IgD-negative memory B cell (primary cell): ENCODE results near the gene MYO3B. TPM values are rescaled to one million over a fixed set of nuclear protein-coding genes. Genes with fewer than 3 reads are reported as not detected.
"Not testable (repeated sequence)": the region's sequence is repeated elsewhere in the genome, so short reads cannot be mapped to it uniquely, and the experiment has no call there.

Experiments used
- H3K27ac Mint-ChIP-seq, 3 donors: one replicate each; pipeline ENCODE4 v1.8.0; 2020 to 2022; ENCODE audit warnings: mild to moderate bottlenecking in 3 of 3, mixed read lengths in 3 of 3, moderate library complexity in 1 of 3
- H3K27me3 Mint-ChIP-seq: one replicate; pipeline ENCODE4 v1.8.0; 2021; ENCODE audit warnings: mixed read lengths
- H3K36me3 Mint-ChIP-seq: one replicate; pipeline ENCODE4 v1.8.0; 2020; ENCODE audit warnings: mild to moderate bottlenecking, mixed read lengths
- H3K4me1 Mint-ChIP-seq, 3 donors: one replicate each; pipeline ENCODE4 v1.8.0; 2020 to 2022; ENCODE audit warnings: mixed read lengths in 3 of 3, mild to moderate bottlenecking in 1 of 3
- H3K4me3 Mint-ChIP-seq, 4 donors: one replicate each; pipeline ENCODE4 v1.8.0; 2020 to 2022; ENCODE audit warnings: mild to moderate bottlenecking in 4 of 4, mixed read lengths in 4 of 4, moderate library complexity in 3 of 4
- H3K9me3 Mint-ChIP-seq, 3 donors: one replicate each; pipeline ENCODE4 v1.8.0; 2020 to 2021; ENCODE audit warnings: mixed read lengths in 3 of 3, mild to moderate bottlenecking in 1 of 3
- polyA plus RNA-seq: library from polyadenylated mRNA; unstranded; fragments of 300-500 nt; fragmentation: Illumina TruSeq; gene quantifications from one replicate; pipeline ENCODE4 v1.2.3, GENCODE V29; 2021

The MYO3B gene
- polyA plus RNA-seq, 1 donor from 2014 or later, result 0.23 TPM

GRCh38 chr2:170465241-170465640, 287.3 kb downstream of the MYO3B start:
- no peak overlapping the region for H3K4me3 Mint-ChIP-seq
- no peak overlapping the region for H3K27ac Mint-ChIP-seq
- H3K27me3 Mint-ChIP-seq, result no peaks in the 10 kb centered on the region
- no peaks in the 10 kb centered on the region for H3K4me1 Mint-ChIP-seq
- H3K9me3 Mint-ChIP-seq, result peaks cover 0 to 6% (median 0%) of the 10 kb centered on the region in 3 donors
- no peaks in the 10 kb centered on the region for H3K36me3 Mint-ChIP-seq

- H3K9me3 Mint-ChIP-seq, result peaks cover 0 to 7% (median 0%) of the 10 kb centered on the region in 3 donors
- no peak overlapping the region for H3K4me3 Mint-ChIP-seq
- no peaks in the 10 kb centered on the region for H3K4me1 Mint-ChIP-seq
- H3K27ac Mint-ChIP-seq, result no peak overlapping the region
- H3K36me3 Mint-ChIP-seq, result no peaks in the 10 kb centered on the region
- H3K27me3 Mint-ChIP-seq, result no peaks in the 10 kb centered on the region
Measured at GRCh38 chr2:170466632-170467031, 288.7 kb downstream of the MYO3B start.

DNA sequence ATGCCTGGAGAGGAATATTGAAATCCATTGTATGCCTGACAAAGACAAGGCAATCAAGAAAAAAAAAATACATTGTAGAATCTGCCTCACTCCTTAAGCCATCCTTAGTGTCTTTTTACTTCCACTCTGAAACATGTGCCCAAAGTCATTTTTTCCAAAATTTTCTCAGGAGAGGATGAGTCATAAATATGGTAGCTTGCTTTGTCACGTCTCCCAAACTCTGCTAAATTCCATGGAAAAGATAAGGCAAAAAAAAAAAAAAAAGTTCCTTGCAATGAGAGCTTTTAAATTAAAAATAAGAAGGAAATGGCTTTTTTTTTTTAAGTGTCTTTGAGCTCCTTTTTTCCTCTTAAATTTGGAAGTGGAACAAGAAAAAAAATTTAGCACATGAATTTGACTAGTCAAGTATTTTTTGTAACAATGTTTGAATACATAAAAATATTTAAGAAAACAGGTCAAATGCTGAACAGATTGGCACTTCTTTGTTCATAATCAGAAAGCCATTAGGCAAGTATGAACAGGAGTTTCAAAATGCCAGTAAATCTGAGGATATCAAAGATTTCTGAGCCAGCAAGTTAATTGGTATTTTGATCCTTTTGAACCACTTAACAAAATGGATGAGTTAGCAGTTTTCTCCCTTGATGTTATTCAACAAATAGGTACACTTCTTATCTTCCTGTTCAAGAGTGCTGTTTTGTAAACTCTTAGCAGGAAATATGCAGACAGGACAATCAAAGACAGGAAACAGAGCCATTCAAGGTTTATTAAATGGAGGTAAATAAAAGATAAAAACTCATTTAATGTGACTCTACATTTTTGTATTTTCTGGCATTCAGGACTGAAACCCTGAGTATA, 289.8 kb downstream of the MYO3B start:
- no peaks in the 10 kb centered on the region for H3K27me3 Mint-ChIP-seq
- peaks cover 0 to 7% (median 0%) of the 10 kb centered on the region in 3 donors for H3K9me3 Mint-ChIP-seq
- no peaks in the 10 kb centered on the region for H3K4me1 Mint-ChIP-seq
- H3K27ac Mint-ChIP-seq, result no peak overlapping the region
- H3K36me3 Mint-ChIP-seq, result no peaks in the 10 kb centered on the region
- no peak overlapping the region for H3K4me3 Mint-ChIP-seq

DNA sequence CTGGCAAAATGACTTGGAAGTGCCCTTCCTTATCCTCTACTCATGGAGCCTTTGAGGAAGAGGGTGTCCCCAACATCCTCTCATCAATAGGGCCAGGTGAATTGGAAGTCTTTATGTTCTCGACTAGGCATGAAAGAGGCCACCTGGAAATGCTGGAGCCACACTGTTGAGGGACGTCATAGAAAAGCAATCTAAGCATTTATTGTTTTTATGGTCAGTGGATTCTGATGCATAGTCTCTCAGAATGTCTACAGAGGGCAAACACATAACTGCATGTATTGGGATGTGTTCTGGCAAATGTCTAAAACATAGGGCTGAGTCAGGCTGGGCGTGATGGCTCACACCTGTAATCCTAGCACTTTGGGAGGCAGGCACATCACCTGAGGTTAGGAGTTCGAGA, 290.6 kb downstream of the MYO3B start:
- Mint-ChIP-seq H3K4me3 (no peak overlapping the region), H3K27ac (no peak overlapping the region), H3K4me1 (no peaks in the 10 kb centered on the region), H3K36me3 (no peaks in the 10 kb centered on the region), H3K9me3 (peaks cover 0 to 7% (median 0%) of the 10 kb centered on the region in 3 donors), H3K27me3 (no peaks in the 10 kb centered on the region)

GRCh38 chr2:170472498-170472897, 294.6 kb downstream of the MYO3B start:
- H3K27ac Mint-ChIP-seq, H3K36me3 Mint-ChIP-seq, H3K9me3 Mint-ChIP-seq, H3K4me1 Mint-ChIP-seq, H3K4me3 Mint-ChIP-seq, H3K27me3 Mint-ChIP-seq: not testable (repeated sequence)

- Mint-ChIP-seq H3K27me3 (peaks cover 1% of the 10 kb centered on the region), H3K36me3 (no peaks in the 10 kb centered on the region), H3K9me3 (peaks cover 0 to 2% (median 0%) of the 10 kb centered on the region in 3 donors), H3K27ac (no peak overlapping the region), H3K4me3 (no peak overlapping the region), H3K4me1 (no peaks in the 10 kb centered on the region)
Measured at GRCh38 chr2:170475878-170476277, 297.9 kb downstream of the MYO3B start.

GRCh38 chr2:170477630-170478029, 299.7 kb downstream of the MYO3B start:
- H3K36me3 Mint-ChIP-seq, result no peaks in the 10 kb centered on the region
- no peak overlapping the region for H3K4me3 Mint-ChIP-seq
- H3K27me3 Mint-ChIP-seq, result peaks cover 1% of the 10 kb centered on the region
- H3K27ac Mint-ChIP-seq, result no peak overlapping the region
- H3K4me1 Mint-ChIP-seq, result no peaks in the 10 kb centered on the region
- H3K9me3 Mint-ChIP-seq, result peaks cover 0 to 2% (median 0%) of the 10 kb centered on the region in 3 donors

GRCh38 chr2:170481201-170481600, 303.3 kb downstream of the MYO3B start:
- Mint-ChIP-seq H3K36me3 (no peaks in the 10 kb centered on the region), H3K4me1 (no peaks in the 10 kb centered on the region), H3K27ac (no peak overlapping the region), H3K4me3 (no peak overlapping the region), H3K27me3 (no peaks in the 10 kb centered on the region), H3K9me3 (no peaks in the 10 kb centered on the region)

DNA sequence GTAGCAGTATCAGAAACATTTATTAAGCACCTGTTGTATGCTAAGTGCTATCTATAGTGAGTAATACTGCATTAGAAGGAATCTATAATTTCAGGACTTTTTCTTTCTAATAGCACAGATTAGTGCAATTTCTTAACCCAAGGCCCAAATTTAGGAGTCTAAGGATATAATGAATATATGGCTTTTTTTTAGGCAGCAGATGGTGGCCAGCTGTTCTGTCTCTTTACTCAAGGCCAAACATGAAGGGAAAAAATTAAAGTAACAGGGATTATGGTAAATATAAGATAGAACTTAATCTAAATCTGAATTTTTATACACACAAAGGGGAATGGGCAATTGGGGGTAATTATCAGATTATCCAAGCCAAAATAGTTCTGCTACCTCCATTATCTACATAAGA, 306.6 kb downstream of the MYO3B start:
- H3K27me3 Mint-ChIP-seq, result no peaks in the 10 kb centered on the region

DNA sequence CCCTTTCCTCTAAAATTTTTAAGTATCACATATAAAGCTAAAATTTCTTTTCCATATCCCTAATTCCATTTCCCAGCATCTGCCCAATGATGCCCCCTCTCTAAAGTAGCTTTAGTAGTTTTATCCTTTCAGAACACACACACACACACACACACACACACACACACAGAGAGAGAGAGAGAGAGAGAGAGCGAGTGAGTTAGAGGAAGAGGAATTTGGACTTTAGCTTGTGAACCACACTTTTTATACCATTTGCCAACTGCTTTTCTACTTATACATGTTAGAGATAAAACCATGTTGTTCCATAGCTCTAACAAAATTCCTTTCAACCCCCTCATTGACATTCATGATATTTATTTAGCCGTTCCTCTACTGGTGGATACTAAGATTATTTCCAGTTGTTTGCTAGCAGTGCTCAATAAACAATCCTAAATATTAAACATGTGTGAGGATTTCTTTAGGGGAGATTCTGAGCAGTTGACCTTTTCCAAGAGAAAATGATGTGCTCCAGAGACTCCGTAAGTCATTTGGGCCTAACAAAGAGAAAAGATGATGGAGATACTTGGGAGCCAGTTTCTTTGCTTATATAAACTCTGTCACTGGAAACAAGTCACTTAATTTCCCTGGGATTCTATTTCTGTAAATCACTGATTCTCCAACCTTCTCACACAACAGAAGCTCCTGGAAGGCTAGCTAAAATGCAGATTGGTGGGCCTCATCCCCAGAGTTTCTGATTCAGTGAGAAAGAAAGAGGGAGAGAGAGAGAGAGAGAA, 307.5 kb downstream of the MYO3B start:
- no peaks in the 10 kb centered on the region for H3K4me1 Mint-ChIP-seq
- H3K27me3 Mint-ChIP-seq, result no peaks in the 10 kb centered on the region
- no peaks in the 10 kb centered on the region for H3K36me3 Mint-ChIP-seq
- H3K27ac Mint-ChIP-seq, result peak overlapping the region in 1 of 3 donors; percentile 25
- no peaks in the 10 kb centered on the region for H3K9me3 Mint-ChIP-seq
- no peak overlapping the region for H3K4me3 Mint-ChIP-seq

More for the DNA sequence above, 306.6 kb downstream of the MYO3B start:
- Mint-ChIP-seq H3K4me3 (no peak overlapping the region), H3K27ac (no peak overlapping the region), H3K9me3 (no peaks in the 10 kb centered on the region), H3K4me1 (no peaks in the 10 kb centered on the region), H3K36me3 (no peaks in the 10 kb centered on the region)

DNA sequence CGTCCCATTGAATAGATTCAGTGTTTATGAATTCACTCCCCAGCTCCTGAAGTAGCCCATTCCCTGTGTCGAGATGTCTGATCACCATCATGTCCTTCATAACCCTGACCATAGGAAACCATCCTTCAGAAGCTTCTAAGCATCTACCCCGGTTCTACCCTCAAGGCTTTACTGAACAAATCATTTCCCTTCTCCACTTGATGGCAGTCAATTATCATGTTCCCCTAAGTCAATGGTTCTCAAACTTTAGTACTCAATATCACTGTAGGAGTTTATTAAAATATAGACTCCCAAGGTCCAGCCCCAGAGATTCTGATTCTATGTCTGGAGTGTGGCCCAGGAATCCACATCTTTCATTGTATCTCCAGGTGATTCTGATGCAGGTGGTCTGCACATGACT, 308.8 kb downstream of the MYO3B start:
- Mint-ChIP-seq H3K4me1 (no peaks in the 10 kb centered on the region), H3K36me3 (no peaks in the 10 kb centered on the region), H3K27me3 (no peaks in the 10 kb centered on the region), H3K27ac (no peak overlapping the region), H3K9me3 (no peaks in the 10 kb centered on the region), H3K4me3 (no peak overlapping the region)

DNA sequence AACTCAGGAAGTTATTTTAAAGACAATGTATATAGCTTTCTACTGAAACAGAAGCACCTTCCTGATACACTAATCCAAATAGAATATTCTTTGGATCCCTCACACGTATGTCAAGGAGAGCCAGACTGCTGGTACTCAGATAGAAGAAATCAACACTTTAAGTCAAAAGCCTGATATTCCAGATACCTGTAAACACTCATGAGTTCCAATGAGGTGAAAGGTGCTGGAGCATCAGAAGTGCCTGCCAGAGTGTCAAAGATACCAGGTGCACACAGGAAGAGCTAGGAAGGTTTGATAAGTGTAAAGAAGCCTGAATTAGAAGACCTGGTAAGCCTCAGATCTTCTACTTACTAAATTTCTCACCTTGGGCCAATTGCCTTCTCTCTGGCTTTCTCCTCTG, 310.9 kb downstream of the MYO3B start:
- Mint-ChIP-seq H3K9me3 (no peaks in the 10 kb centered on the region), H3K27me3 (no peaks in the 10 kb centered on the region), H3K27ac (no peak overlapping the region), H3K4me3 (no peak overlapping the region), H3K36me3 (no peaks in the 10 kb centered on the region), H3K4me1 (no peaks in the 10 kb centered on the region)

- Mint-ChIP-seq H3K4me3 (no peak overlapping the region), H3K27ac (no peak overlapping the region), H3K9me3 (no peaks in the 10 kb centered on the region), H3K36me3 (no peaks in the 10 kb centered on the region), H3K4me1 (no peaks in the 10 kb centered on the region), H3K27me3 (peaks cover 9% of the 10 kb centered on the region)
Measured at GRCh38 chr2:170492010-170492409, 314.1 kb downstream of the MYO3B start.

GRCh38 chr2:170493426-170494097, 315.6 kb downstream of the MYO3B start:
- peak overlapping the region in 1 of 4 donors; percentile 20 for H3K4me3 Mint-ChIP-seq
- no peaks in the 10 kb centered on the region for H3K36me3 Mint-ChIP-seq

DNA sequence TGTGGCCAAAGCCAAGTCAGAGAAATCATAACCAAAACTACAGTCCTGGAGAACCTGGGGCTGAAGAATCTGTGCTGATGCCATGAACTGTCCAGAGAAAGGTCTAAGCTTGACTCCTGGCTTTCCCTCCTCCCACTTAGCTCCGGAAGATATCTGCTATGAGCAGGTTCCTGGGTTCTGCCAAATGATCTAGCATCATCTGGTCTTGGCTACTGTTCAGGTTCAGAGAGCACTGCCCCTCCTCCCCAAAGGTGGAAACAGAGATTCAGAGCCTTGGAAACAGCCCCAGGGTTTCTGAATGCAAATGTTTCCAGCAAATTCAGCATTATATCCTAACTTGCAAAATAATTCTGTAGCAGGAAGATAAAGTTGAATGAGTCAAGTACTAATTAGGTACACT, 317.9 kb downstream of the MYO3B start:
- H3K27me3 Mint-ChIP-seq, result peaks cover 9% of the 10 kb centered on the region
- no peaks in the 10 kb centered on the region for H3K36me3 Mint-ChIP-seq
- H3K27ac Mint-ChIP-seq, result no peak overlapping the region
- no peak overlapping the region for H3K4me3 Mint-ChIP-seq
- H3K9me3 Mint-ChIP-seq, result no peaks in the 10 kb centered on the region
- no peaks in the 10 kb centered on the region for H3K4me1 Mint-ChIP-seq

More at GRCh38 chr2:170493426-170494097, 315.6 kb downstream of the MYO3B start:
- no peaks in the 10 kb centered on the region for H3K4me1 Mint-ChIP-seq
- no peaks in the 10 kb centered on the region for H3K9me3 Mint-ChIP-seq
- H3K27me3 Mint-ChIP-seq, result peaks cover 9% of the 10 kb centered on the region
- no peak overlapping the region for H3K27ac Mint-ChIP-seq
